ENCODE data around the gene CINP. TPM values are rescaled to one million over a fixed set of nuclear protein-coding genes. Genes with fewer than 3 reads are reported as not detected.

The CINP gene
- total RNA-seq, 2 donors from 2014 or later: 36.2 to 40.8 TPM

DNA sequence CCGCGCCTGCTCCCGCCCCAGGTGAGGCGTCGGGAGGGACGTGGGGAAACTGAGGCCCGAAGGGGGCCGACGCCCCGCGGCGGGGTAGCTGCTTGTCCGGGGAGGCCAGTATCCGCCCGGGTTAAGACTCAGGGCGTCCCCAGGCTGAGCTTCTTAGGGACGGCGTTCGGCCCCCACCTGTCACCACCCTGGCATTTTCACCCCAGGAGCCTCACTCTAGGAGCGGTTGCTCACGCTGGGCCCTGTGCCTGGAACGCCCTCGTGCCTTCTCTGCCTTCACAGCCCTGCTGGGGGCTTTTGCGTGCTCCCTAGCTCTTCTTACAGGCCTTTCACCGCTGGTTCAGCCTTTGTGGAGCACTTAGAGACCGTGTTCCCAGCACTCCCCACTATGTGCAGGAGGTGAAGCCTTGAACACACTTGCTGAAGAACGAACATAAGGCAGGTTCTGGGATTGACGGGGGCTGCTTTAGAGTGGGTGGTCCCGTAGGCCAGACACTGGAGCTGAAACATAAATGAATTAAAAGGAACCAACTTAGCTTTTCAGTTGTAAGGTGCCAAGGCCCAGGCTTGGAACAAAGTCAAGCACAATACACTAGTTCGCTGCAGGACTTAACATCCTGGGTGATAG is 42.5 kb downstream of the CINP start:
- Histone ChIP-seq H3K27ac (peak overlapping the region; percentile 96 to 97), H3K4me3 (peak overlapping the region; percentile 72 to 82), H3K4me1 (replicated peaks) (peaks cover 4% of the 10 kb centered on the region), H3K36me3 (no peaks in the 10 kb centered on the region), H3K27me3 (replicated peaks; ENCODE audit: insufficient read depth) (no peaks in the 10 kb centered on the region), H3K9me3 (no peaks in the 10 kb centered on the region)
- intact Hi-C loops (cut with DNase I): loop anchor here (5.0 kb wide), 2 partner anchors 42 to 192 kb away; partner anchors contain the start of genes CINP and TECPR2
- DNase-seq (ENCODE audit: low spot score): peak; percentile 23
- 9% methylated on average over 14 of the region's 30 CpGs for WGBS
- no peak for TF ChIP-seq POLR2A (IDR thresholded peaks at IDR 0.05)
- TF ChIP-seq, protein P1, sequence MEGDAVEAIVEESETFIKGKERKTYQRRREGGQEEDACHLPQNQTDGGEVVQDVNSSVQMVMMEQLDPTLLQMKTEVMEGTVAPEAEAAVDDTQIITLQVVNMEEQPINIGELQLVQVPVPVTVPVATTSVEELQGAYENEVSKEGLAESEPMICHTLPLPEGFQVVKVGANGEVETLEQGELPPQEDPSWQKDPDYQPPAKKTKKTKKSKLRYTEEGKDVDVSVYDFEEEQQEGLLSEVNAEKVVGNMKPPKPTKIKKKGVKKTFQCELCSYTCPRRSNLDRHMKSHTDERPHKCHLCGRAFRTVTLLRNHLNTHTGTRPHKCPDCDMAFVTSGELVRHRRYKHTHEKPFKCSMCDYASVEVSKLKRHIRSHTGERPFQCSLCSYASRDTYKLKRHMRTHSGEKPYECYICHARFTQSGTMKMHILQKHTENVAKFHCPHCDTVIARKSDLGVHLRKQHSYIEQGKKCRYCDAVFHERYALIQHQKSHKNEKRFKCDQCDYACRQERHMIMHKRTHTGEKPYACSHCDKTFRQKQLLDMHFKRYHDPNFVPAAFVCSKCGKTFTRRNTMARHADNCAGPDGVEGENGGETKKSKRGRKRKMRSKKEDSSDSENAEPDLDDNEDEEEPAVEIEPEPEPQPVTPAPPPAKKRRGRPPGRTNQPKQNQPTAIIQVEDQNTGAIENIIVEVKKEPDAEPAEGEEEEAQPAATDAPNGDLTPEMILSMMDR (IDR thresholded peaks at IDR 0.05): peak in 1 of 4 experiments; percentile 6

DNA sequence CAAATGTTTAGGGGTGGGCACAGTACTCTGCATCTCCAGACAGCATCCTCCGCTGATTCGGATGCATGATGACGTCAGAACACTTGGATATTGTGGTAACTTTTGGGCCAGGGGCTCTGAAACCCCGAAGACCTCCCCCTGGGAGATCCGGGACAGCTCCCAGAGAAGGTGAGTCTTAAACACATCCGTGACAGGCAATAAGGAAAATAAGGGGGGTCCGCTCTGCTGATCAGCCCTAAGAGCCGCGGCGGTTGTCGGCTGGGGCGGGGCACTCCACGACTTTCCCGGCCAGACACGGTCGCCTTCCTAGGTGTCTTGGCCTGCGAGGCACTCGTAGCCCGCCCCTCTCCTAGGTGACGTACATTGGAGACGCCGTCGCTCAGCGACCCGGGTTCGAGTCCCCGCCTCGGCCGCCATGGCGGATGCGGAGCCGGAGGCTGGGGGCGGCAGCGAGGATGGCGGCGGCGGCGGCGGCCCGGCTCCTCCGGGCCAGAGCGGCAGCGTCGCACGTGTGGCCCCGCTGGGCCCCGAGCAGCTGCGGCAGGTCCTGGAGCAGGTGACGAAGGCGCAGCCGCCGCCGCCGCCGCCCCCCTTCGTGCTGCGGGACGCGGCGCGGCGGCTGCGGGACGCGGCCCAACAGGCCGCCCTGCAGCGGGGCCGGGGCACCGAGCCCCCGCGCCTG is 43.2 kb downstream of the CINP start, which contains the start of gene ZNF839:
Gene ZNF839 (plus strand): TSS at position 396 of the 682 bp plus-strand sequence. CDS start 20 bp downstream, at position 416.
- Histone ChIP-seq H3K4me1 (replicated peaks) (peaks cover 6% of the 10 kb centered on the region), H3K4me3 (peak within 1 kb of the TSS; percentile 72 to 82), H3K9me3 (no peaks in the 10 kb centered on the region), H3K27ac (peak within 1 kb of the TSS; percentile 96 to 97), H3K36me3 (no peaks in the 10 kb centered on the region), H3K27me3 (replicated peaks; ENCODE audit: insufficient read depth) (no peaks in the 10 kb centered on the region)
- intact Hi-C loops (cut with DNase I): loop anchor here (5.0 to 10.0 kb wide), 4 partner anchors 43 to 355 kb away; partner anchors contain the start of genes CINP, DYNC1H1, HSP90AA1 and TECPR2
- TF ChIP-seq, protein P1 (IDR thresholded peaks at IDR 0.05): peak in 1 of 4 experiments; percentile 25
- peak; percentile 93 for TF ChIP-seq POLR2AphosphoS5 (IDR thresholded peaks at IDR 0.05)
- peak; percentile 32 for TF ChIP-seq POLR2A (IDR thresholded peaks at IDR 0.05)
- DNase-seq (ENCODE audit: low spot score): peak; percentile 89
- under 1% methylated on average over 24 of the region's 71 CpGs for WGBS

- Histone ChIP-seq H3K4me3 (peak overlapping the region; percentile 72 to 82), H3K9me3 (no peaks in the 10 kb centered on the region), H3K27ac (peak overlapping the region; percentile 96 to 97), H3K36me3 (no peaks in the 10 kb centered on the region), H3K4me1 (replicated peaks) (peaks cover 7% of the 10 kb centered on the region), H3K27me3 (replicated peaks; ENCODE audit: insufficient read depth) (no peaks in the 10 kb centered on the region)
- DNase-seq (ENCODE audit: low spot score): no peak
- 63% methylated on average over 15 of the region's 15 CpGs for WGBS
- intact Hi-C loops (cut with DNase I): loop anchor here (5.0 to 10.0 kb wide), 2 partner anchors 232 to 354 kb away; partner anchors contain the start of genes DYNC1H1 and HSP90AA1
- TF ChIP-seq, protein P1 (IDR thresholded peaks at IDR 0.05): no peak
- TF ChIP-seq POLR2A (IDR thresholded peaks at IDR 0.05): no peak
- TF ChIP-seq POLR2AphosphoS5 (IDR thresholded peaks at IDR 0.05): no peak
Observed at GRCh38 chr14:102318781-102319276, 43.9 kb downstream of the CINP start.

DNA sequence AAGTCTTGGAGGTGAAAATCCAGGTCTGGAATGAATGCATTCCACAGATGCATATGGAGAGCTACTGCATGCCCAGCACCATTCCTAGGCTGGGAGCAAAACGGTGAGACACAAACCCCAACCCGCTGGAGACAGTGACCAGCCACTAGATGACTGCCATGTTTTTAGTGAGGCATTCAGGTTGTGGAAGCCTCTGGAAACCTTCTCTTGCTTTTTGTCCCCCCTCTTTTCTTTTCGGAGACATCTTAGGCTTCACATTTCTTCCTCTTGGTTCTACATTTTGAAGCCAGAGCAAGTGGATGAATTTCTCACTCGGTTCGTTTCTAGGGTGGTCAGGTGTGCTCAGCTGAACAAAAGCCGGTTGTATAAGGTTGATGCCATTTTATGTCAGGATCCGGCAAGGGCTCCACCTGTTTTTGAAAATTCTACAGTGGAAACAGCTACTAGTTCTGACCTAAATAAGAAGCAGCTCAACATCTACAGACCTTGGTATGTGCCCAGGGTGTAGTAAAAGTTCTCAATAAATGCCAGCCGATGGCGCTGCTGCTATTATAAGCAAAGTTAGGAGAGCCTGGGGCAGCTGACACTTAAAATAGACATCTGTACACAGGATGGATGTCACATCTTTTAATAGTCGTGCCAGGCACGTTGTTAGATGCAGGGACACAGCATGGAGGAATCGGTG is 45.0 kb downstream of the CINP start:
- H3K27ac ChIP-seq: peak overlapping the region; percentile 73 to 82
- TF ChIP-seq, protein P1 (IDR thresholded peaks at IDR 0.05): no peak
- TF ChIP-seq POLR2AphosphoS5 (IDR thresholded peaks at IDR 0.05) (no peak), POLR2A (IDR thresholded peaks at IDR 0.05) (no peak)
- H3K4me1 ChIP-seq (replicated peaks): peaks cover 7% of the 10 kb centered on the region
- no peak for DNase-seq (ENCODE audit: low spot score)
- H3K36me3 ChIP-seq: no peaks in the 10 kb centered on the region
- no peaks in the 10 kb centered on the region for H3K9me3 ChIP-seq
- peak overlapping the region; percentile 33 to 43 for H3K4me3 ChIP-seq
- H3K27me3 ChIP-seq (replicated peaks; ENCODE audit: insufficient read depth): no peaks in the 10 kb centered on the region
- intact Hi-C loops (cut with DNase I): loop anchor here (5.0 to 10.0 kb wide), 2 partner anchors 230 to 353 kb away; partner anchors contain the start of genes DYNC1H1 and HSP90AA1
- 37% methylated on average over 12 of the region's 12 CpGs for WGBS
